GM12892 (cell line): ENCODE results near the gene SERPING1.

Experiments used
- POLR2A ChIP-seq: IDR thresholded peaks from 2 replicates; pipeline ENCODE4 v1.6.1; 2011; ENCODE audit warnings: low read depth, low read length, control low read depth
- TAF1 ChIP-seq: IDR thresholded peaks from 2 replicates; pipeline ENCODE4 v1.6.1; 2011; ENCODE audit warnings: low read depth, mild to moderate bottlenecking, control low read depth, low read length, borderline replicate concordance

- TF ChIP-seq TAF1 = no peak
- no peak for TF ChIP-seq POLR2A
Measured at GRCh38 chr11:57647372-57647771, 49.9 kb downstream of the SERPING1 start.
